Measurements from ENCODE around the gene POM121C. TPM values are rescaled to one million over a fixed set of nuclear protein-coding genes. Genes with fewer than 3 reads are reported as not detected.
A peak's percentile ranks its signal among the peaks of the same experiment; 100 is the strongest.
"Not testable (repeated sequence)": the region's sequence is repeated elsewhere in the genome, so short reads cannot be mapped to it uniquely, and the experiment has no call there.

POM121C gene
- 10 to 100 TPM in 1 of 3 donors, 1 to 10 TPM in 2; 3.8 to 38.0 (median 5.1) TPM for polyA plus RNA-seq

- not testable (repeated sequence) for H3K27me3 Mint-ChIP-seq (ENCODE audit: low read depth in 3 of 3); H3K9me3 Mint-ChIP-seq; H3K36me3 Mint-ChIP-seq
- peaks cover 15 to 23% of the 10 kb centered on the region in 2 donors for H3K4me1 Mint-ChIP-seq
- H3K4me3 Mint-ChIP-seq, result peak within 1 kb of the TSS; percentile 88 to 92 (median 91)
- H3K27ac Mint-ChIP-seq, result peak within 1 kb of the TSS; percentile 73 to 89 (median 85)
- peak; percentile 78 to 80 (median 79) for DNase-seq
Observed at GRCh38 chr7:75485979-75486643, at the start of gene POM121C. POM121C (minus strand) TSS chr7:75486299; CDS start chr7:75441496, 44,803 bp downstream.

GRCh38 chr7:75534727-75535307 is 48.7 kb upstream of the POM121C start:
- Mint-ChIP-seq H3K36me3 (peaks cover 12 to 24% (median 18%) of the 10 kb centered on the region in 3 donors), H3K27me3 (ENCODE audit: low read depth in 3 of 3) (no peaks in the 10 kb centered on the region), H3K4me1 (no peaks in the 10 kb centered on the region), H3K4me3 (no peak overlapping the region), H3K27ac (no peak overlapping the region), H3K9me3 (no peaks in the 10 kb centered on the region)
- DNase-seq, result no peak

GRCh38 chr7:75533926-75534325 is 47.8 kb upstream of the POM121C start:
- H3K27me3 Mint-ChIP-seq (ENCODE audit: low read depth in 3 of 3), result no peaks in the 10 kb centered on the region
- DNase-seq, result no peak
- no peak overlapping the region for H3K4me3 Mint-ChIP-seq
- peaks cover 10 to 20% (median 12%) of the 10 kb centered on the region in 3 donors for H3K36me3 Mint-ChIP-seq
- H3K4me1 Mint-ChIP-seq, result no peaks in the 10 kb centered on the region
- no peaks in the 10 kb centered on the region for H3K9me3 Mint-ChIP-seq
- H3K27ac Mint-ChIP-seq, result no peak overlapping the region

- no peak overlapping the region for H3K27ac Mint-ChIP-seq
- peaks cover 0 to 4% (median 0%) of the 10 kb centered on the region in 3 donors for H3K27me3 Mint-ChIP-seq (ENCODE audit: low read depth in 3 of 3)
- H3K4me3 Mint-ChIP-seq, result no peak overlapping the region
- DNase-seq, result no peak
- no peaks in the 10 kb centered on the region for H3K9me3 Mint-ChIP-seq
- H3K4me1 Mint-ChIP-seq, result peaks cover 6 to 7% of the 10 kb centered on the region in 2 donors
- H3K36me3 Mint-ChIP-seq, result peaks cover 4 to 12% (median 8%) of the 10 kb centered on the region in 3 donors
Observed at GRCh38 chr7:75532639-75533038, 46.5 kb upstream of the POM121C start.

- Mint-ChIP-seq H3K4me3 (no peak overlapping the region), H3K36me3 (peaks cover 0 to 3% (median 0%) of the 10 kb centered on the region in 3 donors)
Observed at GRCh38 chr7:75531359-75531821, 45.3 kb upstream of the POM121C start.

GRCh38 chr7:75527224-75527722 is 41.2 kb upstream of the POM121C start:
- H3K4me1 Mint-ChIP-seq, result peaks cover 26 to 41% of the 10 kb centered on the region in 2 donors
- H3K9me3 Mint-ChIP-seq; H3K27me3 Mint-ChIP-seq (ENCODE audit: low read depth in 3 of 3): not testable (repeated sequence)
- peak overlapping the region; percentile 83 to 97 (median 93) for H3K4me3 Mint-ChIP-seq
- H3K27ac Mint-ChIP-seq, result peak overlapping the region; percentile 72 to 93 (median 89)
- peak in 2 of 3 donors; percentile 5 to 8 for DNase-seq
- H3K36me3 Mint-ChIP-seq, result peaks cover 7 to 15% (median 10%) of the 10 kb centered on the region in 3 donors

More at GRCh38 chr7:75531359-75531821, 45.3 kb upstream of the POM121C start:
- Mint-ChIP-seq H3K27ac (no peak overlapping the region), H3K9me3 (no peaks in the 10 kb centered on the region), H3K27me3 (ENCODE audit: low read depth in 3 of 3) (peaks cover 0 to 7% (median 0%) of the 10 kb centered on the region in 3 donors), H3K4me1 (peaks cover 17% of the 10 kb centered on the region in 2 donors)
- DNase-seq, result no peak

- H3K27me3 Mint-ChIP-seq (ENCODE audit: low read depth in 3 of 3); H3K4me3 Mint-ChIP-seq; DNase-seq; H3K9me3 Mint-ChIP-seq: not testable (repeated sequence)
- H3K4me1 Mint-ChIP-seq, result peaks cover 20 to 52% of the 10 kb centered on the region in 2 donors
- peaks cover 32 to 43% (median 33%) of the 10 kb centered on the region in 3 donors for H3K36me3 Mint-ChIP-seq
- peak overlapping the region in 1 of 6 donors; percentile 17 for H3K27ac Mint-ChIP-seq
Observed at GRCh38 chr7:75521727-75522126, 35.6 kb upstream of the POM121C start.

GRCh38 chr7:75518842-75519241 is 32.7 kb upstream of the POM121C start:
- H3K27me3 Mint-ChIP-seq (ENCODE audit: low read depth in 3 of 3); H3K27ac Mint-ChIP-seq; H3K9me3 Mint-ChIP-seq; DNase-seq; H3K4me3 Mint-ChIP-seq: not testable (repeated sequence)
- Mint-ChIP-seq H3K36me3 (peaks cover 28 to 39% (median 33%) of the 10 kb centered on the region in 3 donors), H3K4me1 (peaks cover 10 to 36% of the 10 kb centered on the region in 2 donors)

GRCh38 chr7:75509033-75509432 is 22.9 kb upstream of the POM121C start:
- not testable (repeated sequence) for H3K36me3 Mint-ChIP-seq

GRCh38 chr7:75492020-75492419 is 5.9 kb upstream of the POM121C start, which contains the start of gene SPDYE5:
SPDYE5 (plus strand) TSS chr7:75492320; CDS start chr7:75494048, 1,728 bp downstream.
- H3K27ac Mint-ChIP-seq, H3K9me3 Mint-ChIP-seq: not testable (repeated sequence)

More at GRCh38 chr7:75509033-75509432, 22.9 kb upstream of the POM121C start:
- H3K4me1 Mint-ChIP-seq; H3K4me3 Mint-ChIP-seq; DNase-seq; H3K9me3 Mint-ChIP-seq; H3K27ac Mint-ChIP-seq; H3K27me3 Mint-ChIP-seq (ENCODE audit: low read depth in 3 of 3): not testable (repeated sequence)

GRCh38 chr7:75485355-75485978 is 632 bp downstream of the POM121C start:
- Mint-ChIP-seq H3K4me1 (peaks cover 15 to 23% of the 10 kb centered on the region in 2 donors), H3K4me3 (peak overlapping the region; percentile 88 to 92 (median 91)), H3K27ac (peak overlapping the region; percentile 73 to 89 (median 85))
- peak; percentile 3 to 16 (median 12) for DNase-seq
- not testable (repeated sequence) for H3K36me3 Mint-ChIP-seq; H3K9me3 Mint-ChIP-seq; H3K27me3 Mint-ChIP-seq (ENCODE audit: low read depth in 3 of 3)

More at GRCh38 chr7:75492020-75492419, 5.9 kb upstream of the POM121C start, which contains the start of gene SPDYE5:
- DNase-seq; H3K4me3 Mint-ChIP-seq; H3K27me3 Mint-ChIP-seq (ENCODE audit: low read depth in 3 of 3); H3K36me3 Mint-ChIP-seq: not testable (repeated sequence)
- peaks cover 5 to 11% of the 10 kb centered on the region in 2 donors for H3K4me1 Mint-ChIP-seq

- H3K4me3 Mint-ChIP-seq; H3K36me3 Mint-ChIP-seq; H3K27me3 Mint-ChIP-seq (ENCODE audit: low read depth in 3 of 3); H3K27ac Mint-ChIP-seq; DNase-seq; H3K9me3 Mint-ChIP-seq: not testable (repeated sequence)
- H3K4me1 Mint-ChIP-seq, result peaks cover 10 to 14% of the 10 kb centered on the region in 2 donors
Observed at GRCh38 chr7:75480313-75480712, 5.8 kb downstream of the POM121C start.

- H3K9me3 Mint-ChIP-seq; H3K36me3 Mint-ChIP-seq; DNase-seq; H3K4me1 Mint-ChIP-seq; H3K27ac Mint-ChIP-seq; H3K27me3 Mint-ChIP-seq (ENCODE audit: low read depth in 3 of 3); H3K4me3 Mint-ChIP-seq: not testable (repeated sequence)
Observed at GRCh38 chr7:75477457-75477856, 8.6 kb downstream of the POM121C start.

GRCh38 chr7:75470166-75470565 is 15.9 kb downstream of the POM121C start:
- H3K27ac Mint-ChIP-seq; H3K4me3 Mint-ChIP-seq; DNase-seq; H3K9me3 Mint-ChIP-seq; H3K27me3 Mint-ChIP-seq (ENCODE audit: low read depth in 3 of 3); H3K4me1 Mint-ChIP-seq: not testable (repeated sequence)
- peaks cover 7 to 20% (median 12%) of the 10 kb centered on the region in 3 donors for H3K36me3 Mint-ChIP-seq

Data from immature natural killer cell (primary cell).